Posterior cingulate gyrus (tissue), 11 donors: ENCODE results near the gene TBXT.
"Not testable (repeated sequence)": the region's sequence is repeated elsewhere in the genome, so short reads cannot be mapped to it uniquely, and the experiment has no call there.

ENCODE experiments used
- DNase-seq, 10 donors: peaks; one replicate each; pipeline versions ENCODE4 v3.0.0 to v3.0.0-alpha.2; 2020 to 2021; ENCODE audit warnings: mixed read lengths in 3 of 10
- intact Hi-C: fragments of 100-400 bp; cut with DNase I; formaldehyde crosslinking; loops from one replicate; pipeline ENCODE4 v1.15.1; 2023

Gene TBXT

GRCh38 chr6:166167801-166168615 is at the start of gene TBXT:
TSS of gene TBXT (minus strand) at chr6:166167851. CDS start at chr6:166167591, 260 bp downstream.
- intact Hi-C loops, result no loop called here
- DNase-seq, result peak in 1 of 10 donors; percentile 85

GRCh38 chr6:166207284-166207561 is 39.6 kb upstream of the TBXT start:
- intact Hi-C loops, result no loop called here

GRCh38 chr6:166206510-166207283 is 39.0 kb upstream of the TBXT start:
- intact Hi-C loops, result no loop called here
- no peak for DNase-seq

More at GRCh38 chr6:166207284-166207561, 39.6 kb upstream of the TBXT start:
- DNase-seq, result no peak

DNA sequence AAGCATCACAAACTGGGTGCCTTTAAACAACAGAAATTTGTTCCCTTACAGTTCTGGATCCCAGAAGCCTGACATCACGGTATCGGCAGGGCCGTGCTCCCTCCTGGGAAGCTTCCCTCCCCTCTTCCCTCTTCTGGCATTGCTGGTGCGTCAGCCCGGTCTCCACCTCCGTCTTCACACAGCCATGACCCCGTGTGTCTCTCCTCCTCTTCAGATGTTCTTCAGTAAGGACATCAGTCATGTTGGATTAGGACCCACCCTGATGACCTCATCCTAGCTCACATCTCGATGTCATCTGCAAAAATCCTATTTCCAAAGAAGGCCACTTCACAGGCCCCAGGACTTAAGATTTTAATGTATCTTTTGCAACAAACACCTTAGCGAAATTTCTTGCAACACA is 38.4 kb upstream of the TBXT start:
- DNase-seq, result no peak

GRCh38 chr6:166204852-166205650 is 37.4 kb upstream of the TBXT start:
- no peak for DNase-seq
- intact Hi-C loops, result no loop called here

More for the DNA sequence above, 38.4 kb upstream of the TBXT start:
- intact Hi-C loops, result no loop called here

DNA sequence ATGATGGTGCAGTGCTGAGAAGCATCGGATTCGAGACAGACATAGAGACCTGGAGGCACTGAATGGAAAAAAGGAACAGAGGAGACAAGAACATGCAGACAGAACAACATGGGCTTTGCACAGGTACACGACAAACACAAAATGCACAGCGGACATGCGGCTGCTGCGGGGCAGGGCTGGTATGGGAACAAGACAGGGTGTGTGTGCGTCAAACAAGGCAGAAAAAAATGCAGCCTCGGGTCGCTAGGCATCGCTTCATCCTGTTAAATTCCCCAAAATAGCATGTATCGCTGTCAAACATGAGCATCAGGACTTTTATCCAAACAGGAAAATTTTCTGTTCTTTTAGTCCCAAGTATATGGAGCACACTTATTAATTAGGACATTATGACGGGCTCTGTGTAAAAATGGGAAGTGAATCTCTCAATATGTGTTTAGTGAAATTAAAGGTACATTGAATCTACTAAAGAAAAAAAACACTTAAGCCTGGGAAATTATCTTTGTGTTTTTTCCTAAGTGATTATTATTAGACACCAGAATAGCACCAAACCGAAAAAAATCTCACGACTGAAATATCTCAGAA is 36.1 kb upstream of the TBXT start:
- intact Hi-C loops, result no loop called here

DNA sequence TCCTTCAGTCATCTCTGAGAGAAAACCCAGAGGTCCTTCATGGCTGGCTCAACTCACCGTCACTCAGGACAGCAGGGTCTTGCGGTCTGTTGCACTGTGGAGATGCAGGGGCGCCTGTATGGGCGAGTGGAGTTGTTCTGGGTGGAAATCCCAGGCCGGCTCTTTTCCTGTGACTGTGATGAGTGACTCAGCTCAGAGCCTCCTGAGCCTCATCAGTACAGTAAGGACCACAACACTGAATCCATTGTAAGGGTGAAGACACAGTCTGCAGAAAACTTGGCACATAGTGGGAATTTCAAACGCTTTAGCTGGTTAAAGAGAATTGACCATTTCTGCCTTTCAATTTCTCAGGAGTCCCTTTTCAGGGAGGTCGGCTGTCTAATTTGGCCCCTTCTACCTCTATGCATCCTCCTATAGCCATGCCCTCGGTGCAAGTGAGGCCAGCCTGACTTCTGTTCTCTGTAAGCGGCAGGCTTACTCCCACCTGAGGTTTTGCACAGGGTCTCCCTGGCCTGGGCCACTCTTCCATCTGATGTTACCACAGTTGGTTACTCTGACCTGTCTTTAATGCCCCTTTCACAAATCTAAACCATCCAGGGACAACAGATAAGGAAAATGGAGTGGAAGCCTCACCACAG is 35.5 kb upstream of the TBXT start:
- intact Hi-C loops, result no loop called here
- no peak for DNase-seq

More for the DNA sequence above, 36.1 kb upstream of the TBXT start:
- DNase-seq, result no peak

GRCh38 chr6:166202321-166202733 is 34.7 kb upstream of the TBXT start:
- intact Hi-C loops, result no loop called here
- DNase-seq, result peak in 3 of 10 donors; percentile 49 to 87 (median 56)

- intact Hi-C loops, result no loop called here
- no peak for DNase-seq
Measured at GRCh38 chr6:166201878-166202277, 34.2 kb upstream of the TBXT start.

DNA sequence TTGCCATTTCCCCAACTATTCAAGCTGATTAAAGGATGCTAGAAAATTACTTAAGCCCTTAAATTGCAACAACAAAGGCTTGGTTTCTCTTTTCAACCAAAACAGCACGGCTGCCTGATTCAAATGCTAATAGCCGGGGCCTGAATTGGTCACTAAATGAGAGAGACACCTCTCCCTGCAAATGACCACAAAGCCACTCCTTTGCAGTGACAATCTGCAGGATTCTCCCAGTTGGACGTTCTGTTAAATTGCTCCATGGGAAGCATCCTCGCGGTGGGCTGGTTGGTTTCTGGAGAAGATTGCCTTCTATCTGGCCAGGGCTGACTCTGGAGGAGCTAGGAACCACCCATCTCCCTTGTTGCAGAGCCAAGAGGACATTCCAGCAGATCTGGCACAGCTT is 29.7 kb upstream of the TBXT start:
- DNase-seq, result no peak
- intact Hi-C loops, result no loop called here

DNA sequence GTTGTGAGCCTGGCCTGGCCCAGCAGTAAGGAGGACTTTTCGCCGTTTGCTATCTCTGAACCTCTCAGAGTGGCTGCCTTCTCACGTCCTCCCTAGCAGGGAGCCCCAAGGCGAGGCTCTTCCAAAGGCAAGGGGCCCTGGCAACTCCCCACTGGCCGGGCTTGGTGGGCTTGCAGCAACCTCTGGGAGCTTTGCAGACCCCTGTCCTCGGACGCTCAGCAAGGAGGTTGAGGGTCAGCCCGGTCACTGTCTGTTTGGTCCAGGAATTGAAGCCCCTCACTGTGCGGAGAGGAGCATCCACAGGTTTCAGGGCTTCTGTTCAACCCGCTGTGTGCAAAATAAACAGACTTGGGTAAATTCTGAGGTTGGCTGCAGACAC is 28.2 kb upstream of the TBXT start:
- peak in 1 of 10 donors; percentile 37 for DNase-seq

GRCh38 chr6:166194914-166195859 is 27.5 kb upstream of the TBXT start:
- DNase-seq, result peak in 1 of 10 donors; percentile 40
- intact Hi-C loops, result no loop called here

More for the DNA sequence above, 28.2 kb upstream of the TBXT start:
- intact Hi-C loops, result no loop called here

DNA sequence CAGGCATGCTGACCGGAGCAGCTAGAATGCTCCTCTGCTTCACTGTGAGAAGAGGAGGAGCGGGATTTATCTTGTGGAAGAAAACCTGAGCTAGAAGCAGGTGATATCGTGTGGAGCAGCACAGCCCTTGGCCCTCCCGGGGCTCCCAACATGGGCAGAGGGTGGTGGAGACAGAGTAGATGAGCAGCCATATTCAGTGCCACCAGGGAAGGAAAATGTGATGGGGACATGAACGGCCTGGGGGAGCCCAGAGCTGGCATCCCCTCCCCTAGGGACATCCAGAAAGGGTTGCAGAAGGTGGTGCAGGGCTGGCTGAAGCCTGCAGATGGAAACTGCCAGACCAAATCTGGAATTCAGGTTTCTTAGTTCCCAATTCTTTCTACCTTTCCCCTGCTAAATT is 24.9 kb upstream of the TBXT start:
- intact Hi-C loops, result no loop called here
- no peak for DNase-seq

- DNase-seq, result no peak
- intact Hi-C loops, result no loop called here
Measured at GRCh38 chr6:166192136-166192535, 24.5 kb upstream of the TBXT start.

DNA sequence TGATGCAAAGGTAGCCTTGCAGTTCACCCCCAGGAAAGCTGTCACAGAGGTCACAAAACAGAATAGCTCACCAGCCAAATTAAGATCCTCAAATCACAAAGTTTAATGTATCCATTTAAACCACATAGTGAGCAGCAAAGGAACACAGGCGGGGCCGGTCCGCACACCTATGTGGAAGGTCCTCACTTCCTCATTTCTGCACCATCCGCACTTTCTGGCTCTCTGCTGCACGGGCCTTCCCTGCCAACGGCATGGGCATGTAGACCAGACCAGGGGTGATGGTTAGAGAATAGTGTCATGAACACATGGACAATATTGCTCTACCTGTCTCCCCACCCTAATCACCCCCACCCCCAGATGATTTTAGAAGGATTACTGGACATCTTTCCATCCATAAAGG is 12.1 kb upstream of the TBXT start:
- intact Hi-C loops, result no loop called here
- no peak for DNase-seq

GRCh38 chr6:166176106-166176505 is 8.5 kb upstream of the TBXT start:
- intact Hi-C loops, result no loop called here
- DNase-seq, result no peak

DNA sequence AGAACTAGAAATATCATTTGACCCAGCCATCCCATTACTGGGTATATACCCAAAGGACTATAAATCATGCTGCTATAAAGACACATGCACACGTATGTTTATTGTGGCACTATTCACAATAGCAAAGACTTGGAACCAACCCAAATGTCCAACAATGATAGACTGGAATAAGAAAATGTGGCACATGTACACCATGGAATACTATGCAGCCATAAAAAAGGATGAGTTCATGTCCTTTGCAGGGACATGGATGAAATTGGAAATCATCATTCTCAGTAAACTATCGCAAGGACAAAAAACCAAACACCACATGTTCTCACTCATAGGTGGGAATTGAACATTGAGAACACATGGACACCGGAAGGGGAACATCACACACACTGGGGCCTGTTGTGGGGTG is 7.4 kb upstream of the TBXT start:
- intact Hi-C loops, DNase-seq: not testable (repeated sequence)

- intact Hi-C loops, result no loop called here
- no peak for DNase-seq
Measured at GRCh38 chr6:166174031-166174430, 6.4 kb upstream of the TBXT start.

GRCh38 chr6:166173281-166173951 is 5.8 kb upstream of the TBXT start:
- no peak for DNase-seq
- intact Hi-C loops, result no loop called here
